ENCODE results near the gene FOXP1. TPM values are rescaled to one million over a fixed set of nuclear protein-coding genes. Genes with fewer than 3 reads are reported as not detected.

Gene FOXP1
- total RNA-seq, 4 donors from 2014 or later: 103 to 173 (median 140) TPM

- Histone ChIP-seq H3K9me3 (no peaks in the 10 kb centered on the region), H3K27ac (no peak overlapping the region), H3K27me3 (no peaks in the 10 kb centered on the region), H3K4me3 (no peak overlapping the region), H3K4me1 (peaks cover 0 to 3% (median 0%) of the 10 kb centered on the region in 4 donors), H3K36me3 (no peaks in the 10 kb centered on the region)
- no peak for DNase-seq
- no peak for TF ChIP-seq CTCF (IDR thresholded peaks at IDR 0.05)
- no peak for TF ChIP-seq POLR2A (IDR thresholded peaks at IDR 0.05)
These were observed 165.7 kb downstream of the FOXP1 start for GRCh38 chr3:71417791-71418190.

- DNase-seq: peak in 2 of 3 donors; percentile 68 to 69
- TF ChIP-seq POLR2A (IDR thresholded peaks at IDR 0.05) (no peak), CTCF (IDR thresholded peaks at IDR 0.05) (peak in 1 of 6 experiments; percentile 20)
- H3K9me3 ChIP-seq: no peaks in the 10 kb centered on the region
- H3K27ac ChIP-seq: peak overlapping the region in 1 of 4 donors; percentile 32
- H3K4me3 ChIP-seq: no peak overlapping the region
- H3K27me3 ChIP-seq: no peaks in the 10 kb centered on the region
- no peaks in the 10 kb centered on the region for H3K36me3 ChIP-seq
- H3K4me1 ChIP-seq: no peaks in the 10 kb centered on the region
These were observed 166.7 kb downstream of the FOXP1 start for GRCh38 chr3:71416876-71417275.

- Histone ChIP-seq H3K4me1 (no peaks in the 10 kb centered on the region), H3K27me3 (no peaks in the 10 kb centered on the region), H3K27ac (peak overlapping the region in 1 of 4 donors; percentile 32), H3K4me3 (no peak overlapping the region), H3K36me3 (no peaks in the 10 kb centered on the region), H3K9me3 (no peaks in the 10 kb centered on the region)
- DNase-seq: no peak
- no peak for TF ChIP-seq CTCF (IDR thresholded peaks at IDR 0.05)
- no peak for TF ChIP-seq POLR2A (IDR thresholded peaks at IDR 0.05)
These were observed 167.8 kb downstream of the FOXP1 start for GRCh38 chr3:71415681-71416122.

- DNase-seq: no peak
- no peaks in the 10 kb centered on the region for H3K27me3 ChIP-seq
- TF ChIP-seq POLR2A (IDR thresholded peaks at IDR 0.05): no peak
- TF ChIP-seq CTCF (IDR thresholded peaks at IDR 0.05): no peak
- H3K4me1 ChIP-seq: no peaks in the 10 kb centered on the region
- H3K9me3 ChIP-seq: no peaks in the 10 kb centered on the region
- no peak overlapping the region for H3K4me3 ChIP-seq
- H3K27ac ChIP-seq: no peak overlapping the region
- no peaks in the 10 kb centered on the region for H3K36me3 ChIP-seq
These were observed 169.2 kb downstream of the FOXP1 start for GRCh38 chr3:71414189-71414927.

- TF ChIP-seq CTCF (IDR thresholded peaks at IDR 0.05) (no peak), POLR2A (IDR thresholded peaks at IDR 0.05) (no peak)
- DNase-seq: no peak
- Histone ChIP-seq H3K27me3 (no peaks in the 10 kb centered on the region), H3K4me1 (no peaks in the 10 kb centered on the region), H3K27ac (no peak overlapping the region), H3K36me3 (no peaks in the 10 kb centered on the region), H3K9me3 (no peaks in the 10 kb centered on the region), H3K4me3 (no peak overlapping the region)
These were observed 170.0 kb downstream of the FOXP1 start for GRCh38 chr3:71413572-71413971.
